DND-41 (cell line): ENCODE measurements around the gene PRKAG2.

Experiments used
- ATAC-seq: fragments of 200-7000 bp; cut with Tn5 transposase; 3 replicates; pipeline ENCODE4 v1.9.1; 2021; ENCODE audit warnings: low read depth; ENCODE audit not compliant: insufficient read depth
- DNase-seq: peaks from one replicate; pipeline ENCODE4 v3.0.0-alpha.2; 2020
- H2AFZ ChIP-seq: 2 replicates; pipeline ENCODE4 v1.6.0; 2012; ENCODE audit warnings: low read depth, low read length
- H3K27ac ChIP-seq: 2 replicates; pipeline ENCODE4 v1.5.1; 2012; ENCODE audit warnings: low read length, inconsistent platforms
- H3K27me3 ChIP-seq: fragments of 200-600 bp; sonication (generic); 2 replicates; pipeline ENCODE4 v1.6.0; 2012; ENCODE audit warnings: low read length, mild to moderate bottlenecking, inconsistent platforms; ENCODE audit not compliant: insufficient read depth, poor library complexity
- H3K36me3 ChIP-seq: 2 replicates; pipeline ENCODE4 v1.5.1; 2012; ENCODE audit warnings: low read length, inconsistent platforms; ENCODE audit not compliant: insufficient read depth
- H3K4me1 ChIP-seq: 2 replicates; pipeline ENCODE4 v1.5.1; 2012; ENCODE audit warnings: mild to moderate bottlenecking, low read length; ENCODE audit not compliant: insufficient read depth
- H3K4me2 ChIP-seq: 2 replicates; pipeline ENCODE4 v1.6.0; 2012; ENCODE audit warnings: mild to moderate bottlenecking, moderate library complexity, low read length, inconsistent platforms; ENCODE audit not compliant: insufficient read depth
- H3K4me3 ChIP-seq, 2 experiments: fragments of 200-600 bp in 1 of 2; shearing (Covaris generic) in 1 of 2; 2 replicates each; pipeline ENCODE4 v1.5.1; 2012 to 2016; ENCODE audit warnings: inconsistent platforms in 2 of 2, low read length in 2 of 2, mild to moderate bottlenecking in 2 of 2, low read depth in 1 of 2, moderate library complexity in 1 of 2
- H3K79me2 ChIP-seq: 2 replicates; pipeline ENCODE4 v1.6.0; 2012; ENCODE audit warnings: low read length, inconsistent platforms; ENCODE audit not compliant: insufficient read depth
- H3K9ac ChIP-seq: 2 replicates; pipeline ENCODE4 v1.6.0; 2012; ENCODE audit warnings: low read depth, mild to moderate bottlenecking, inconsistent platforms, low read length, moderate library complexity
- H3K9me3 ChIP-seq: 2 replicates; pipeline ENCODE4 v1.5.1; 2012; ENCODE audit warnings: low read length, moderate library complexity, mild to moderate bottlenecking, inconsistent platforms; ENCODE audit not compliant: insufficient read depth, severe bottlenecking
- H4K20me1 ChIP-seq: 2 replicates; pipeline ENCODE4 v1.6.0; 2012; ENCODE audit warnings: low read length; ENCODE audit not compliant: insufficient read depth
- CTCF ChIP-seq: IDR thresholded peaks from 2 replicates; pipeline ENCODE4 v1.5.1; 2012; ENCODE audit warnings: borderline replicate concordance, low read length, moderate library complexity, mild to moderate bottlenecking; ENCODE audit not compliant: poor library complexity, severe bottlenecking; ENCODE audit errors: extremely low read depth
- EZH2 ChIP-seq: IDR thresholded peaks from 3 replicates; pipeline ENCODE4 v1.6.1; 2012; ENCODE audit warnings: borderline replicate concordance, low read depth, mild to moderate bottlenecking, moderate library complexity, low read length, inconsistent platforms; ENCODE audit not compliant: severe bottlenecking

PRKAG2 gene

GRCh38 chr7:151744656-151745638, 132.0 kb downstream of the PRKAG2 start:
- Histone ChIP-seq H3K9ac (no peak overlapping the region), H2AFZ (no peak overlapping the region), H3K4me1 (no peaks in the 10 kb centered on the region), H3K36me3 (no peaks in the 10 kb centered on the region), H3K4me2 (no peak overlapping the region), H3K4me3 (no peak overlapping the region), H3K27me3 (peaks cover 34% of the 10 kb centered on the region), H3K9me3 (no peaks in the 10 kb centered on the region), H4K20me1 (no peaks in the 10 kb centered on the region), H3K27ac (no peak overlapping the region), H3K79me2 (no peaks in the 10 kb centered on the region)
- TF ChIP-seq CTCF (no peak), EZH2 (no peak)
- no peak for ATAC-seq
- DNase-seq: no peak

GRCh38 chr7:151744051-151744580, 132.8 kb downstream of the PRKAG2 start:
- Histone ChIP-seq H3K9ac (no peak overlapping the region), H3K9me3 (no peaks in the 10 kb centered on the region), H4K20me1 (no peaks in the 10 kb centered on the region), H2AFZ (no peak overlapping the region), H3K4me1 (no peaks in the 10 kb centered on the region), H3K4me2 (no peak overlapping the region), H3K79me2 (no peaks in the 10 kb centered on the region), H3K27me3 (peaks cover 32% of the 10 kb centered on the region), H3K36me3 (no peaks in the 10 kb centered on the region), H3K4me3 (no peak overlapping the region), H3K27ac (no peak overlapping the region)
- TF ChIP-seq CTCF (no peak), EZH2 (no peak)
- DNase-seq: no peak
- no peak for ATAC-seq

GRCh38 chr7:151743481-151743983, 133.4 kb downstream of the PRKAG2 start:
- peaks cover 31% of the 10 kb centered on the region for H3K27me3 ChIP-seq
- ATAC-seq: no peak
- H3K4me3 ChIP-seq: no peak overlapping the region
- H3K27ac ChIP-seq: no peak overlapping the region
- TF ChIP-seq CTCF (no peak), EZH2 (no peak)
- no peaks in the 10 kb centered on the region for H3K9me3 ChIP-seq
- DNase-seq: no peak
- no peak overlapping the region for H2AFZ ChIP-seq
- H3K9ac ChIP-seq: no peak overlapping the region
- H3K36me3 ChIP-seq: no peaks in the 10 kb centered on the region
- no peak overlapping the region for H3K4me2 ChIP-seq
- H3K4me1 ChIP-seq: no peaks in the 10 kb centered on the region
- no peaks in the 10 kb centered on the region for H4K20me1 ChIP-seq
- H3K79me2 ChIP-seq: no peaks in the 10 kb centered on the region
